K562 (cell line): ENCODE data around the gene SRL. TPM values are rescaled to one million over a fixed set of nuclear protein-coding genes. Genes with fewer than 3 reads are reported as not detected.

ENCODE experiments used
- ATAC-seq: fragments of 200-7000 bp; cut with Tn5 transposase; 3 replicates; pipeline ENCODE4 v1.9.1; 2020; ENCODE audit warnings: moderate library complexity
- BruUV-seq: library from RNA; stranded (reverse); fragments of 400-500 nt; replicated peaks from 2 replicates; lab custom pipeline; 2021; lab: Mats Ljungman, UMichigan
- CTCF ChIA-PET: fragments of 300-600 bp; formaldehyde crosslinking; extraction: SDS; loops from one replicate; lab custom pipeline; 2021; ENCODE audit warnings: low intra/inter-chr PET ratio; lab: Yijun Ruan, JAX
- POLR2A ChIA-PET: fragments of 300-600, 350-650 bp; sonication (Branson Sonifier 250); formaldehyde crosslinking; extraction: SDS; loops from one replicate; lab custom pipeline; 2021; ENCODE audit warnings: antibody characterized with exemption, inconsistent platforms; lab: Yijun Ruan, JAX
- DNase-seq, 4 experiments: peaks; one replicate each; pipeline versions ENCODE4 v3.0.0 to v3.0.0-alpha.2; 2011 to 2018; ENCODE audit warnings: low spot score in 3 of 4, mixed read lengths in 3 of 4; ENCODE audit errors: extremely low read depth in 1 of 4
- FAIRE-seq: peaks from 2 replicates; lab custom pipeline; 2011; peaks lifted over from hg19 to GRCh38; lab: Jason Lieb, UNC
- H2AFZ ChIP-seq: 2 replicates; pipeline ENCODE4 v1.6.0; 2011; ENCODE audit warnings: low read depth, low read length, control low read depth, inconsistent platforms
- H3K27ac ChIP-seq: fragments of 200-600 bp; 3 replicates; pipeline ENCODE4 v1.8.0; 2011; ENCODE audit warnings: low read depth, mild to moderate bottlenecking, control low read depth, inconsistent platforms, low read length, moderate library complexity, mixed read lengths; ENCODE audit errors: extremely low read depth
- H3K27me3 ChIP-seq, 2 experiments: fragments of 300-600 bp in 1 of 2; 2 replicates in 1 of 2; 3 replicates in 1 of 2; pipeline versions ENCODE4 v1.6.0 to v1.8.0; 2011; ENCODE audit warnings: inconsistent platforms in 2 of 2, low read length in 2 of 2, mild to moderate bottlenecking in 1 of 2, mixed read lengths in 1 of 2, moderate library complexity in 1 of 2; ENCODE audit not compliant: control insufficient read depth in 2 of 2, insufficient read depth in 2 of 2
- H3K36me3 ChIP-seq: fragments of 300-600 bp; 3 replicates; pipeline ENCODE4 v1.8.0; 2011; ENCODE audit warnings: mild to moderate bottlenecking, low read length, inconsistent platforms; ENCODE audit not compliant: control insufficient read depth, insufficient read depth
- H3K4me1 ChIP-seq, 2 experiments: fragments of 200-600 bp in 1 of 2; replicated peaks in 1 of 2; 2 replicates in 1 of 2; 3 replicates in 1 of 2; pipeline versions ENCODE4 v1.5.1 to v1.8.0; 2011; ENCODE audit warnings: inconsistent platforms in 2 of 2, low read length in 2 of 2, mild to moderate bottlenecking in 1 of 2, mixed read lengths in 1 of 2, moderate library complexity in 1 of 2; ENCODE audit not compliant: control insufficient read depth in 2 of 2, insufficient read depth in 2 of 2
- H3K4me2 ChIP-seq: 2 replicates; pipeline ENCODE4 v1.6.1; 2011; ENCODE audit warnings: low read length, control low read depth, inconsistent platforms, mixed read lengths; ENCODE audit not compliant: insufficient read depth
- H3K4me3 ChIP-seq: fragments of 200-600 bp; sonication (generic), shearing (Covaris generic); 2 replicates; pipeline ENCODE4 v1.5.1; 2016; ENCODE audit warnings: control low read depth, inconsistent platforms
- H3K79me2 ChIP-seq: fragments of 200-600 bp; 3 replicates; pipeline ENCODE4 v1.8.0; 2011; ENCODE audit warnings: low read length, inconsistent platforms; ENCODE audit not compliant: control insufficient read depth, insufficient read depth
- H3K9ac ChIP-seq, 2 experiments: 2 replicates each; pipeline versions ENCODE4 v1.6.0 to v1.6.1; 2011; ENCODE audit warnings: low read depth in 2 of 2, low read length in 2 of 2, control low read depth in 1 of 2, inconsistent platforms in 1 of 2, mild to moderate bottlenecking in 1 of 2, mixed read lengths in 1 of 2; ENCODE audit not compliant: insufficient read depth in 1 of 2
- H3K9me1 ChIP-seq: one replicate; pipeline ENCODE4 v1.6.0; 2011; ENCODE audit warnings: inconsistent platforms, mild to moderate bottlenecking, low read length, moderate library complexity; ENCODE audit not compliant: control insufficient read depth, insufficient read depth
- H3K9me3 ChIP-seq: replicated peaks from 2 replicates; pipeline ENCODE4 v1.5.1; 2011; ENCODE audit warnings: low read depth, low read length, inconsistent platforms; ENCODE audit not compliant: control insufficient read depth, insufficient read depth
- H4K20me1 ChIP-seq: replicated peaks from 2 replicates; pipeline ENCODE4 v1.6.1; 2011; ENCODE audit warnings: low read length, inconsistent platforms, mixed read lengths; ENCODE audit not compliant: control insufficient read depth, insufficient read depth
- ASH1L ChIP-seq: fragments of 450-650 bp; IDR thresholded peaks from 2 replicates; pipeline ENCODE4 v1.6.1; 2018; ENCODE audit warnings: borderline replicate concordance, mild to moderate bottlenecking, low read depth; ENCODE audit not compliant: partially characterized antibody
- EZH2 ChIP-seq: IDR thresholded peaks from 2 replicates; pipeline ENCODE4 v1.6.1; 2012; ENCODE audit warnings: low read depth, mild to moderate bottlenecking, inconsistent platforms, low read length, borderline replicate concordance
- FOS ChIP-seq: IDR thresholded peaks from 3 replicates; pipeline ENCODE4 v1.6.1; 2011; ENCODE audit not compliant: insufficient read length; ENCODE audit errors: extremely low read depth
- MBD2 ChIP-seq: sonication (generic); IDR thresholded peaks from 2 replicates; pipeline ENCODE4 v1.6.1; 2016; ENCODE audit warnings: low read depth, borderline replicate concordance
- MCM3 ChIP-seq: fragments of 450-650 bp; IDR thresholded peaks from 2 replicates; pipeline ENCODE4 v1.6.1; 2016
- NFYB ChIP-seq: IDR thresholded peaks from 2 replicates; pipeline ENCODE4 v1.6.1; 2011; ENCODE audit warnings: mild to moderate bottlenecking, moderate library complexity; ENCODE audit not compliant: insufficient read length; ENCODE audit errors: extremely low read depth
- POLR3G ChIP-seq: IDR thresholded peaks from 2 replicates; pipeline ENCODE4 v1.6.1; 2011; ENCODE audit not compliant: insufficient read length, insufficient replicate concordance; ENCODE audit errors: extremely low read depth
- RBM25 ChIP-seq: fragments of 200-400 bp; formaldehyde crosslinking; IDR thresholded peaks from 2 replicates; pipeline ENCODE4 v1.6.1; 2018; ENCODE audit warnings: low read length, low read depth, moderate library complexity; ENCODE audit not compliant: severe bottlenecking
- SMARCA4 ChIP-seq: fragments of 450-650 bp; IDR thresholded peaks from 2 replicates; pipeline ENCODE4 v1.6.1; 2016
- ZKSCAN8 ChIP-seq: fragments of 200-800 bp; sonication (Bioruptor generic); IDR thresholded peaks from 2 replicates; pipeline ENCODE4 v1.6.1; 2016; ENCODE audit warnings: missing genetic modification characterization, missing compliant biosample characterization
- ZNF140 ChIP-seq: fragments of 250-450 bp; sonication (Bioruptor Pico); IDR thresholded peaks from 2 replicates; pipeline ENCODE4 v1.8.0; 2021; ENCODE audit warnings: moderate library complexity, mild to moderate bottlenecking, inconsistent platforms
- whole genome bisulfite sequencing: fragments of 100-300 bp; shearing (Covaris generic); methylation state at CpG from one replicate; pipeline ENCODE4 v1.1.6; 2016; ENCODE audit warnings: low coverage, mixed read lengths; ENCODE audit not compliant: insufficient coverage; ENCODE audit errors: missing lambda C conversion rate; 5-methylcytosine and 5-hydroxymethylcytosine counted together
- in situ Hi-C: fragments of 300-500 bp; cut with MboI; formaldehyde crosslinking; loops from 4 replicates; pipeline ENCODE4 v1.15.0; 2018; ENCODE audit warnings: inconsistent platforms, mixed read lengths
- intact Hi-C: fragments of 100-400 bp; cut with micrococcal nuclease; formaldehyde crosslinking; loops from 2 replicates; pipeline ENCODE4 v1.14.2; 2022
- polyA plus RNA-seq, 8 experiments: library from polyadenylated mRNA; depleted of rRNA in 4 of 8; stranded (reverse) in 5 of 8; unstranded in 3 of 8; fragments of >200 nt; fragmentation: Nextera tagmentation in 2 of 8; fragmentation: Illumina TruSeq in 1 of 8; extraction: Ambion mirVana in 2 of 8; extraction: Trizol in 1 of 8; gene quantifications; 2 replicates each; pipeline versions ENCODE4 v1.2.1 to v1.2.3, GENCODE V29; 2011 to 2014; ENCODE audit warnings: inconsistent platforms in 1 of 8, missing spikeins in 1 of 8
- total RNA-seq, 7 experiments: library from RNA; depleted of rRNA in 6 of 7; stranded (reverse); fragments of >200 nt in 6 of 7; fragmentation: Illumina TruSeq in 2 of 7; extraction: Trizol in 2 of 7; gene quantifications; 2 replicates each; pipeline versions ENCODE4 v1.2.1 to v1.2.3, GENCODE V29; 2011 to 2021; ENCODE audit warnings: low replicate concordance in 1 of 7
- TF ChIP-seq, protein P1 (sequence below): sonication (generic); formaldehyde crosslinking; IDR thresholded peaks from 2 replicates; pipeline ENCODE4 v1.8.0; 2022; ENCODE audit warnings: missing genetic modification reagents, mild to moderate bottlenecking, borderline replicate concordance

Gene SRL
- total and polyA plus RNA-seq, 9 of the 15 experiments (the other 6 are each of a cell fraction or from before 2014, with no cell fraction given): 0.01 TPM; not detected in 8

DNA sequence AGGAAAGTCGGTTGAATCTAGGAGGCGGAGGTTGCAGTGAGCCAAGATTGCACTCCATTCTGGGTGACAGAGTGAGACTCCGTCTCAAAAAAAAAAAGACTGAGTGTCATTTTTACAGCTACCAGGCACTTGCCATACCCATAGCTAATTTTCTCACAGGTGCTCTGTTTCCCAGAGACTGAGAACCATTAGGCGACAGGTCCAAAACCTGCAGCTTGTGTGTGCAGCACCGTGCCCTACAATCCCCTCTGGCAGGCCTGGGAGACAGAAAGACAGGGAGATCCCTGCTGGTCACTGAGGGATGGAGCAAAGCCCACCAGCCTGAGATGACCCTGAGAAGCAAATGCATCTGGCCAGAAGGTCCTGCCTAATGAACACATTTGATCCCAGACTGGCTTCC is 28.2 kb upstream of the SRL start (continued):
- no peak for TF ChIP-seq ZNF140
- TF ChIP-seq SMARCA4: no peak
- no peak for TF ChIP-seq POLR3G
- no peak for TF ChIP-seq EZH2
- TF ChIP-seq, all 486 proteins: peak for 0

DNA sequence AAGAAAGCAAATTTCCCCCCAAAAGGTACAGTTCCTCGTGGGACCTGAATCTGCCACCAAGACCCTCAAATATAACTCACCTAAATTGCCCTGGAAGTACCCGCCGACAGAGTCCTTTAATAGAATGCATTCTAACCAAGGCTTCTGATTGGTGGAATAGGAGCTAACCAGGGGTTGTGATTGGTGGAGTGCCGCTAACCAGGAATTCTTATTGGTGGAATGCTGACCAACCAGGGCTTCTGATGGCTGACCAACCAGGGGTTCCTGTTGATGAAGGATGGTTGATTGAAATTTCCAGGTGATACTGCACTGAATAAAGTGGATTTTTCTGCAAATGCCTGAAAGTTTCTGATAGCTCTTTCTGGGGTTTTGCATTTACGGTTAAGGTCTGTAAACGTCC is 24.5 kb upstream of the SRL start:
- TF ChIP-seq ZKSCAN8 (no peak), MBD2 (peak; percentile 58; the same call in 1 of the 2 replicates), FOS (peak; percentile 88), RBM25 (peak; percentile 77), NFYB (peak; percentile 94), MCM3 (no peak), ASH1L (peak; percentile 83)
- TF ChIP-seq, protein P1, sequence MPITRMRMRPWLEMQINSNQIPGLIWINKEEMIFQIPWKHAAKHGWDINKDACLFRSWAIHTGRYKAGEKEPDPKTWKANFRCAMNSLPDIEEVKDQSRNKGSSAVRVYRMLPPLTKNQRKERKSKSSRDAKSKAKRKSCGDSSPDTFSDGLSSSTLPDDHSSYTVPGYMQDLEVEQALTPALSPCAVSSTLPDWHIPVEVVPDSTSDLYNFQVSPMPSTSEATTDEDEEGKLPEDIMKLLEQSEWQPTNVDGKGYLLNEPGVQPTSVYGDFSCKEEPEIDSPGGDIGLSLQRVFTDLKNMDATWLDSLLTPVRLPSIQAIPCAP (CRISPR knock-in tag): no peak
- TF ChIP-seq, all 486 proteins: peak for 5
- Histone ChIP-seq H3K9me1 (peaks cover 6% of the 10 kb centered on the region), H3K79me2 (peaks cover 87% of the 10 kb centered on the region), H3K36me3 (peaks cover 46% of the 10 kb centered on the region; the same call in 2 of the 3 replicates), H4K20me1 (peaks cover 6% of the 10 kb centered on the region; the same call in 1 of the 2 replicates), H3K9me3 (no peaks in the 10 kb centered on the region), H3K9ac (no peak overlapping the region), H2AFZ (no peak overlapping the region), H3K27me3 (no peaks in the 10 kb centered on the region), H3K4me3 (no peak overlapping the region), H3K4me2 (no peak overlapping the region), H3K27ac (no peak overlapping the region), H3K4me1 (peaks cover 19 to 51% of the 10 kb centered on the region in 2 experiments; a peak in 4 of 5 replicates)
- POLR2A ChIA-PET: interaction anchor here (0.5 to 1.8 kb wide), 8 partner anchors 12 to 581 kb away, joined by 3 to 5 read pairs (median 3); partner anchors contain the start of genes GLYR1, PAM16 and UBN1
- intact Hi-C loops: no loop called here
- in situ Hi-C loops: no loop called here
- 88% methylated on average over 6 of the region's 6 CpGs for WGBS
- CTCF ChIA-PET: no interaction called here
- no TSS peak for BruUV-seq
- ATAC-seq: no peak
- DNase-seq: peak in 3 of 4 experiments; percentile 64 to 84 (median 75)
- FAIRE-seq: no peak
